HG03039 (cell line): ENCODE measurements around the gene NAV2.

Experiments
- ATAC-seq: cut with Tn5 transposase; IDR thresholded peaks from one replicate; pipeline ENCODE4 v1.9.1; 2021; ENCODE audit warnings: mild to moderate bottlenecking, moderate library complexity; ENCODE audit not compliant: unreplicated experiment

The NAV2 gene

GRCh38 chr11:19683862-19684491, 28.7 kb upstream of the NAV2 start:
- no peak for ATAC-seq

- ATAC-seq, result no peak
Observed at GRCh38 chr11:19686234-19686633, 26.4 kb upstream of the NAV2 start.

- ATAC-seq, result no peak
Observed at GRCh38 chr11:19687392-19687791, 25.2 kb upstream of the NAV2 start.

- ATAC-seq, result no peak
Observed at GRCh38 chr11:19689281-19690000, 23.2 kb upstream of the NAV2 start.

- ATAC-seq, result no peak
Observed at GRCh38 chr11:19690885-19691284, 21.8 kb upstream of the NAV2 start.

GRCh38 chr11:19691815-19692500, 20.7 kb upstream of the NAV2 start:
- ATAC-seq, result no peak

- no peak for ATAC-seq
Observed at GRCh38 chr11:19693146-19693545, 19.5 kb upstream of the NAV2 start.

GRCh38 chr11:19694796-19695345, 17.8 kb upstream of the NAV2 start:
- no peak for ATAC-seq

GRCh38 chr11:19696073-19696472, 16.6 kb upstream of the NAV2 start:
- ATAC-seq, result no peak

GRCh38 chr11:19696904-19697303, 15.7 kb upstream of the NAV2 start:
- no peak for ATAC-seq

GRCh38 chr11:19697721-19698121, 14.9 kb upstream of the NAV2 start:
- no peak for ATAC-seq

GRCh38 chr11:19698493-19699292, 13.9 kb upstream of the NAV2 start:
- no peak for ATAC-seq

GRCh38 chr11:19701421-19701820, 11.2 kb upstream of the NAV2 start:
- ATAC-seq, result no peak

GRCh38 chr11:19702620-19703019, 10.0 kb upstream of the NAV2 start:
- no peak for ATAC-seq

- ATAC-seq, result no peak
Observed at GRCh38 chr11:19703211-19703610, 9.4 kb upstream of the NAV2 start.

- no peak for ATAC-seq
Observed at GRCh38 chr11:19704213-19704612, 8.4 kb upstream of the NAV2 start.

- ATAC-seq, result no peak
Observed at GRCh38 chr11:19705936-19706335, 6.7 kb upstream of the NAV2 start.

- ATAC-seq, result no peak
Observed at GRCh38 chr11:19711911-19712280, 741 bp upstream of the NAV2 start.

- peak; percentile 18 for ATAC-seq
Observed at GRCh38 chr11:19713196-19714021, 772 bp downstream of the NAV2 start.

GRCh38 chr11:19714022-19714386, 1.4 kb downstream of the NAV2 start:
- no peak for ATAC-seq
